Neuron (in vitro differentiated cells): Measurements from ENCODE around the gene MORC3.

Source experiments
- H2AFZ ChIP-seq: one replicate; pipeline ENCODE4 v1.6.1; 2013; ENCODE audit warnings: low read depth, mild to moderate bottlenecking, inconsistent platforms, low read length, moderate library complexity
- H3K27me3 ChIP-seq: one replicate; pipeline ENCODE4 v1.6.1; 2013; ENCODE audit warnings: low read length; ENCODE audit not compliant: insufficient read depth
- H3K36me3 ChIP-seq: one replicate; pipeline ENCODE4 v1.6.1; 2013; ENCODE audit warnings: low read length; ENCODE audit not compliant: insufficient read depth
- H3K4me1 ChIP-seq: one replicate; pipeline ENCODE4 v1.6.1; 2013; ENCODE audit warnings: low read length; ENCODE audit not compliant: insufficient read depth
- H3K4me3 ChIP-seq: 2 replicates; pipeline ENCODE4 v1.5.1; 2013; ENCODE audit warnings: mild to moderate bottlenecking, low read length, moderate library complexity
- H3K9me3 ChIP-seq: one replicate; pipeline ENCODE4 v1.6.1; 2013; ENCODE audit warnings: low read length

The MORC3 gene

DNA sequence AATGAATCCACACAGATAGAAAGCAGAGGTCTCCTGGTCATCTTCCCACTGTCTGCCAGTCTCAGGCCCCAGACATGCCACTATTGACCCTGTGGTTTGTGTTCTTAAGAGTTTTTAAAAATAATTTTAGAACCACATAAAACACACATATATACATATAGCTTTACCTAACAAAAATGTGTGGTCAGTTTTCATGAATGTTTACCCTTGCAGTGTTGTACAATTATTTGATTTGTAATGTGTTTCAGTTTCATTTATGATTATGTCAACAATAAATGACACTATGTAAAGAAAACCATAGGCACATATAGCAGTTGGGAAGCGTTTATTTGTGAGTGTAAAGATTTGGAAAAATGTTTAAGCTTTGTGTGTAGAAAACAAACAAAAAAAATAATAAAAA, 82.3 kb downstream of the MORC3 start:
- H3K4me3 ChIP-seq: no peak overlapping the region
- no peaks in the 10 kb centered on the region for H3K9me3 ChIP-seq
- peaks cover 47% of the 10 kb centered on the region for H3K36me3 ChIP-seq
- H2AFZ ChIP-seq: no peak overlapping the region
- no peaks in the 10 kb centered on the region for H3K4me1 ChIP-seq
- no peaks in the 10 kb centered on the region for H3K27me3 ChIP-seq

DNA sequence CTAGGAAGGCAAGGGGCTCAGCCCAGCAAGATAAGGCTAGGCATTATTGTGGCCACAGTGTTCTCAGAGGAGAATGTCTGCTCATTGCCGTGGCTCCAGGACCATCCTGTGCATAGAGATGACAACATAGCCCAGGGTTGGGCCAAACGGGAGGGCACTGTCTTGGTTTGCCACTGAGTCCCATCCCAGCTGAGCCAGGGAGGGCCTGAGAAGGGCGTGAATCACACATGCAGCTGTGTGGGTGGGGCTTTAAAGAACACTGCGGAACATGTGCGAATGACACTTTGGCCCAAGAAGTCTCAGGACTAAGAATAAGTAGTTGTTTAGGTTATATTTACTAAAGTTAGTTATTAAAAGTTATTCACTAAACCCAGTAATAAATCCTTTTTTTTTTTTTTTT, 83.7 kb downstream of the MORC3 start:
- Histone ChIP-seq H3K36me3 (peaks cover 45% of the 10 kb centered on the region), H2AFZ (no peak overlapping the region), H3K9me3 (no peaks in the 10 kb centered on the region), H3K4me1 (no peaks in the 10 kb centered on the region), H3K27me3 (no peaks in the 10 kb centered on the region), H3K4me3 (no peak overlapping the region)

DNA sequence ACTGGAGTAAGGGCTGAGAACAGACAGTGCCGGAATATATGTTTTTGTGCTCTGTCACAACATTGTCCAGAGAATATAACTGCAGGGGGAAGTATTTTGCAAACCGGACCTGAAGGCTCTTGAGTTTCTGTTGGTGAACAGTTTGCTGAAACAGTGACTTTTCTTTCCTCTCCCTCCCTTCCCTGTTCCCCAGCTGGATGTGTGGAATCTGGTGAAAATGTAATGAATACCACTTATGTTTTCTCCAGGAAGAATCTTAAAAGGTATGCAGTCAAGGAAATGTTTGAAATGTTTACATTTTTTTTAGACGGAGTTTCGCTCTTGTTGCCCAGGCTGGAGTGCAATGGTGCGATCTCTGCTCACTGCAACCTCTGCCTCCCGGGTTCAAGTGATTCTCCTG, 88.6 kb downstream of the MORC3 start:
- no peaks in the 10 kb centered on the region for H3K4me1 ChIP-seq
- no peaks in the 10 kb centered on the region for H3K9me3 ChIP-seq
- no peak overlapping the region for H3K4me3 ChIP-seq
- no peaks in the 10 kb centered on the region for H3K27me3 ChIP-seq
- H3K36me3 ChIP-seq: peaks cover 47% of the 10 kb centered on the region
- no peak overlapping the region for H2AFZ ChIP-seq

DNA sequence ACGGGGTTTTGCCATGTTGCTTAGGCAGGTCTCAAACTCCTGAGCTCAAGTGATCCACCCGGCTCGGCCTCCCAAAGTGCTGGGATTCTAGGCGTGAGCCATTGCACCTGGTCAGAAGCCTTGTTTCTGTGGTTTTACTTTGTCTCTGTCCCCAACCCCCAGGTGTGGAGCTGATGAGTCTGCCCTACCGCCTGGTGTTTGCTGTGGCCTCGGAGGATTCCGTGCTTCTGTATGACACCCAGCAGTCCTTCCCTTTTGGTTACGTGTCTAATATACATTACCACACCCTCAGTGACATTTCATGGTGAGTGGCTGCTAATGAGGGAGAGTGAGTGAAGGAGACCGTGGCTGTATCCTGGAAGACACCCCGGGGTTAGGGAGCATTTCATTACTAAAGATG, 91.3 kb downstream of the MORC3 start:
- H2AFZ ChIP-seq: no peak overlapping the region
- H3K36me3 ChIP-seq: peaks cover 56% of the 10 kb centered on the region
- H3K4me1 ChIP-seq: no peaks in the 10 kb centered on the region
- no peak overlapping the region for H3K4me3 ChIP-seq
- H3K27me3 ChIP-seq: no peaks in the 10 kb centered on the region
- H3K9me3 ChIP-seq: no peaks in the 10 kb centered on the region

DNA sequence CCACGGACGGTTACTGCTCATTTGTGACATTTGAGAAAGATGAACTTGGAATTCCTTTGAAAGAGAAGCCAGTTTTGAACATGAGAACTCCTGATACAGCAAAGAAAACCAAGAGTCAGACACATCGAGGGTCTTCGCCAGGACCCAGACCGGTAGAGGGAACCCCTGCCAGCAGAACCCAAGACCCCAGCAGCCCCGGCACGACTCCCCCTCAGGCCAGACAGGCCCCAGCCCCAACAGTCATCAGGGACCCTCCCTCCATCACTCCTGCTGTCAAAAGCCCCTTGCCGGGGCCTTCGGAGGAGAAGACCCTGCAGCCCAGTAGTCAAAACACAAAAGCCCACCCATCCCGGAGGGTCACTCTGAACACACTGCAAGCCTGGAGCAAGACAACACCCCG, 92.9 kb downstream of the MORC3 start:
- peaks cover 61% of the 10 kb centered on the region for H3K36me3 ChIP-seq
- H2AFZ ChIP-seq: no peak overlapping the region
- no peaks in the 10 kb centered on the region for H3K9me3 ChIP-seq
- no peaks in the 10 kb centered on the region for H3K4me1 ChIP-seq
- no peaks in the 10 kb centered on the region for H3K27me3 ChIP-seq
- H3K4me3 ChIP-seq: no peak overlapping the region

DNA sequence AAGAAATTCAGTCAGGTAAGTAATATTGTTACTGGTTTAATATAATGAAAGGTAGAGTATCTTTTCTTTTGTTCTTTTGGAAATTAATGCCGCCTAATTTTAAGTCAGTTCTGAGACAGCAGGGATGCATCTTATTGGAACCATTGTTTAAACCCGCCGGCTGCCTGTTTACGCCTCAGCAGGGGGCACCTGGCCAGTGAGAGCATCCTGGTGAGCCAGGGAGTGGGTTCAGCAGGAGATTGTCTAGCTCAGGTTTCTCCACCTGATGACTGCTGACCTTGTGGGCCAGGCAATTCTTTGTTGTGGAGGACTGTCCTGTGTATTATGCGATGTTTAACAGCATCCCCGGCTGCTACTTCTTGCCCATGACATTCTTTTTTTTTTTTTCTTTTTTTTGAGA, 95.4 kb downstream of the MORC3 start:
- Histone ChIP-seq H2AFZ (no peak overlapping the region), H3K9me3 (no peaks in the 10 kb centered on the region), H3K4me3 (no peak overlapping the region), H3K27me3 (no peaks in the 10 kb centered on the region), H3K36me3 (peaks cover 54% of the 10 kb centered on the region), H3K4me1 (no peaks in the 10 kb centered on the region)

DNA sequence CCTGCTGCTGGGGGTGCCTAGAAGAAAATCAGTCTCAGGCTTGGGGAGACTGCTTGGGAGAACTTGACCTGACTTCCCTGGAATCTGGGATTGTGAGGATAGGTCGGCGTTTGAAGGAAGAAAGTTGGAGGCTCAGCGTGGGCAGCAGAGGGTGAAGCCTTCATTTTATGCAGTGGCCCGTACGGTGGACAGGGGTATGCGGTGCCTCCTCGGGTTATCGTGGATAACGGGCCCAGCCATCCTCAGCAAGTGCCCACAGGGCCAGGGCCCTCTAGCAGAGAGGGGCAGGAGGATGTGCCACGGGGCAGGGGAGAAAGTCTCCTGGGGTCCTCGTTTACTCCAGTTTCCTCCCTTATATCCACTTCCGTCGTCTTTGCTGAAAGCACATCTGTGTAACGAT, 99.2 kb downstream of the MORC3 start:
- Histone ChIP-seq H2AFZ (no peak overlapping the region), H3K36me3 (peaks cover 22% of the 10 kb centered on the region), H3K27me3 (no peaks in the 10 kb centered on the region), H3K4me3 (no peak overlapping the region), H3K4me1 (no peaks in the 10 kb centered on the region), H3K9me3 (no peaks in the 10 kb centered on the region)

DNA sequence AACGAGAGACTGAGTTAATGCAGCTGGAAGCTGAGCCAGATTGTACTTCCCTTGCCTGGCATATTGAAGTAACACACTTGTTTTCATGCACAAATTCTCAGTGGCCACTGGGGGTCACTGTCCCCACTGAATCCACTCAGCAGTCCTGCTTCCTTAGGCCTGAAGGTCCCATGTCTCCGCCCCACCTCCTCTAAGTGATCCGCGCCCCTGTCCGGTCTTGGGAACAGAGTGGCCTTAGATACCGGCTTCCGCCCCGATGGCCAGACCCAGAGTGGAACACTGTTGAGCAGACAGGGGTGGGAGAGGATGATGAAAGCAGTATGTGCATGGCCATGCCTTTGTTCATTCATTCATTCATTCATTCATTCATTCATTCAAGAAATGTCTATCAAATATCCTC, 100.0 kb downstream of the MORC3 start:
- no peaks in the 10 kb centered on the region for H3K27me3 ChIP-seq
- no peak overlapping the region for H3K4me3 ChIP-seq
- H2AFZ ChIP-seq: no peak overlapping the region
- no peaks in the 10 kb centered on the region for H3K9me3 ChIP-seq
- peaks cover 22% of the 10 kb centered on the region for H3K36me3 ChIP-seq
- H3K4me1 ChIP-seq: no peaks in the 10 kb centered on the region

DNA sequence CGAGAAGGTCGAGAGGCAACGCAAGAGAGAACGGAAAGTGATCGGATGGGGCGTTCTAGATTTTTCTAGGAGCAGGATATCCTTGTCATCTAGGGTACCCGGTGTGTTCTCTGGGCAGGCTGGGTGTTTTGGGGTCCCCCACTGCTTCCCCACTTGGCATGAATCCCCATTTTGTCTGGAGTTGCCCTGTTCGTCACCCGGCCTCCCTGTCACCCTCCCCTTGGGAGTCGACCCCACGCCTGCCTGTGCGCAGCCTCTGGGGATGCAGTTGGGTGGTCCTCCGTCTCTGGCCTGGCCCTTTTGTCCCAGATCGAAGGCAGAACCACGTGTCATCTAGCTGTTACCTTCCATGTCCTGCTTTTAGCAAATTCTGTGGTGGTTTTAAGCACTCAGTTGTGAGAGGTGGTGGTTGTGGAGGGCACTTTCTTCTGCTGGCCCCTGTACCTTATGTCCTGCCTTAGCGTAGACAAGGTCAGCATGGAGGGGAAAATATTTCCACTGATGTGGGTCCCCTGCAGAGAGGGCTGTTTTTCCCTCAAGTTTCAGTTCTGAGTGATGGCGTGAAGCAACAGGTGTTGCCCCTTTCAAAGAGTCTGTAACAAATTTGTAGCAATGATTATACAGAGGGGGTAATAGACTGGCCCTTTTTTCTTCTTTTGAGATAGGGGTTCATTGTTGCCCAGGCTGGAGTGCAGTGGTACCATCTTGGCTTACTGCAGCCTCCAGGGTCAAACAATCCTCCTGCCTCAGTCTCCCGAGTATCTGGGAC, 100.8 kb downstream of the MORC3 start:
- no peaks in the 10 kb centered on the region for H3K9me3 ChIP-seq
- no peaks in the 10 kb centered on the region for H3K27me3 ChIP-seq
- no peaks in the 10 kb centered on the region for H3K4me1 ChIP-seq
- no peak overlapping the region for H2AFZ ChIP-seq
- H3K4me3 ChIP-seq: no peak overlapping the region
- peaks cover 18% of the 10 kb centered on the region for H3K36me3 ChIP-seq

DNA sequence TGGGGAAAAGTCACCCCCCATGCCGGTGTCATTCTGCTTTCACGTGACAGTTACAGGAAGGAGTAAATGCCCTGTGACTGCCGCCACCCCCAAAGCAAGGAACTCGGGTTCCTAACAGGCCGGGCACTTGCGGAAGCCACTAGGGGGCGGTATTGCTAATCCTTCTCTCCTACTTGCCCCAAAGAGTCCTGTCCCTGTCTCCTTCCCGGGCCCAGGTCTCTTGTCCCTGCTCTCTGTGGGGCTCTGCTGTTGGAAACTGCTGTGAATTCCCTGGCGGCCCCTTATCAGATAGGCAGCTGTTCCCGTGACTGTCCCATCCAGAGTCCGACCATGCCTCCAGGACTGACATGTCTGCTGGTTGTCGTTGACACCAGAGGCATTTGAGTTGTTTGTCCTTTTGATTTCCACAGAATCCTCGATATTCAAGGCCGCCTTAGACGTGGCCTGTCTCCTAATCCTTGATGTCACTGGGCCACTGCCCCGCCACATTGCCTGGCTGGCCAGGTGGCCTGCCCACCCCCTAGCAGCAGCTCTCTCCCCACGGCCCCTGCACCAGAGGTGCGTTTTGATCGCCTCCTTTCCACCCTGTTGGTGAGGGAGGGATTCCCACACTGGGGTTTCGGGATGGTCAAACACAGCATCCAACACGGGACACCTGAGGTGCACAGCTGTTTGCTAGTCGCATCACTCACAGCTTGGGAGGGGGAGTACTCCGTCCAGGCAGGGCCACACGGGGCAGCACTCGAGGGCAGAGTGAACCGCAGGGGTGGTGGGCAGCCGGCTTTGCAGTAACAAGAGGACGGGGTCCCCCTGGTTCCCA, 102.5 kb downstream of the MORC3 start:
- Histone ChIP-seq H3K36me3 (peaks cover 5% of the 10 kb centered on the region), H3K27me3 (no peaks in the 10 kb centered on the region), H3K4me3 (no peak overlapping the region)

DNA sequence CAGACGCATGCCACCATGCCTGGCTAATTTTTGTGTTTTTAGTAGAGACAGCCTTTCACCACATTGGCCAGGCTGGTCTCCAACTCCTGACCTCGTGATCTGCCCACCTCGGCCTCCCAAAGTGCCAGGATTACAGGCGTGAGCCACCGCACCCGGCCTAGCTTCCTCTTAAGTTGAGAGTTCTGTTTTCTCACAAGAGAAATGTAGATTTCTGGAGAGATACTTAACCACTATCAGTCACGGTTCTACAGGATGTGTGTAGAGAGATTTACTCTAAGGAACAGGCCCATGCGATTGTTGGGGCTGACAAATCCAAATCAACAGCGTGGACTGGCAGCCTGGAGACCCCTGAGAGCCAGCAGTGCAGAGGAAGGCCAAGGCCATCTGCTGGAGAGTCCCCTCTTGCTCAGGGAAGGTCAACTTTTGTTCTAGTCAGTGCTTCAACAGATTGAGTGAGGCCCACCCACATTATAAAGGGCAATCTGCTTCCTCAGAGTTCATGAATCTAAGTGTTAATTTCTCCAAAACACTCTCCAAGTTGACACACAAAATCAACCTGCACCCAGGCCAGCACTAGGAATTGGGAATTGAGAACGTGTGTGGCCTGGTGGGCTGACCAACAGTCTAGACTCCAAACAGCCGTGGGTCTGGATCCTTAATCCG, 103.9 kb downstream of the MORC3 start:
- no peaks in the 10 kb centered on the region for H3K9me3 ChIP-seq
- H3K4me3 ChIP-seq: no peak overlapping the region
- H3K4me1 ChIP-seq: no peaks in the 10 kb centered on the region
- H3K27me3 ChIP-seq: no peaks in the 10 kb centered on the region
- H3K36me3 ChIP-seq: no peaks in the 10 kb centered on the region
- no peak overlapping the region for H2AFZ ChIP-seq

More for the DNA sequence above, 102.5 kb downstream of the MORC3 start:
- no peaks in the 10 kb centered on the region for H3K9me3 ChIP-seq
- no peaks in the 10 kb centered on the region for H3K4me1 ChIP-seq
- H2AFZ ChIP-seq: no peak overlapping the region

DNA sequence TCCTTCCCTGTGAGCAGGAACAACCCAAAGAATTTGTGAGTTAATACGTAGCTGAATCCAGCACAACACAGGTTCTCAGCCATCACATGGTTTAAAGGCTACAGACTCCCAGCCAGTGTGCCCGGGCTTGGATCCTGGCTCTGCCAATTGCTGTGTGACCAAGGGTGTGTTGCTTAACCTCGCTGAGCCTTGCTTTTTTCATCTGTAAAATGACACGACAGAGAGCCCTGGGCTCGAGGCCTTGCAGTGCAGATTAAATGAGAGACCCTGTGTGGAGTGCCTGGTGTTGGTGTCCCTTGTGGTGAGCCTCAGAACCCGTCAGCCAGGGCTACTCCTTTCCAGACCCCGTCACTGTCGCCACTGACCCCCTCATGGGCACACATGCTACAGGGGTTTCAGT, 104.6 kb downstream of the MORC3 start:
- Histone ChIP-seq H3K4me3 (no peak overlapping the region), H3K9me3 (no peaks in the 10 kb centered on the region), H3K4me1 (no peaks in the 10 kb centered on the region), H3K36me3 (no peaks in the 10 kb centered on the region), H2AFZ (no peak overlapping the region), H3K27me3 (no peaks in the 10 kb centered on the region)

DNA sequence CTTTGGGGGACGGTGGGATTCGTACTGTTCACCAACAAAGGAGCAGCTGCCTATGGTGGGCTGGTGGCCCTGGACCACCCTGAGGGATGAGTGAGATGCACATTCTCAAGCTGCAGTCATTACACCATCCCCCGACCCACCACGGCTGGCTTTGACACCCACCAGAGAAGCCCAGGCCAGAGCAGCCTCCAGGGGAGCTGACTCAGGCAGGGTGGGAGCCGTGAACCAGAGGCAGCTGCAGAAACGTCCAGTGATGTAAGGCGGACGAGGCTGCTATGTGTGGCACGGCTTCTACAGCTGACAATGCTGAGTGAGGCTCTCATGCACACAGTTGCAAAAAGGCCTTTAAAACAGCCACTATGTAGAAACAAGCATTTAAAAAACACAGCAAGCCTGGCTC, 105.3 kb downstream of the MORC3 start:
- no peaks in the 10 kb centered on the region for H3K27me3 ChIP-seq
- no peaks in the 10 kb centered on the region for H3K36me3 ChIP-seq
- peaks cover 3% of the 10 kb centered on the region for H3K4me1 ChIP-seq
- no peaks in the 10 kb centered on the region for H3K9me3 ChIP-seq
- no peak overlapping the region for H3K4me3 ChIP-seq
- no peak overlapping the region for H2AFZ ChIP-seq
